ENCODE measurements around the gene ITGB5. TPM values are rescaled to one million over a fixed set of nuclear protein-coding genes. Genes with fewer than 3 reads are reported as not detected.

Gene ITGB5
- total and polyA plus RNA-seq, 2 donors (not counting 3 experiments of a cell fraction or from before 2014, with no cell fraction given) = 144 to 170 TPM

GRCh38 chr3:124837730-124838186, 49.4 kb downstream of the ITGB5 start:
- peak; percentile 83 for DNase-seq (ENCODE audit: low read depth, low spot score)
- peaks cover 39% of the 10 kb centered on the region for H3K4me1 ChIP-seq (ENCODE audit: control insufficient read depth, extremely low read depth, insufficient read depth, low read length)
- H3K27me3 ChIP-seq (ENCODE audit: control insufficient read depth in 2 of 2, insufficient read depth in 2 of 2, low read length in 2 of 2) = no peaks in the 10 kb centered on the region
- no peaks in the 10 kb centered on the region for H3K9me3 ChIP-seq (replicated peaks; ENCODE audit: control insufficient read depth, insufficient read depth, low read length)
- peak overlapping the region; percentile 84 for H3K27ac ChIP-seq (ENCODE audit: insufficient read depth, low read depth, low read length)
- no peaks in the 10 kb centered on the region for H3K79me2 ChIP-seq (ENCODE audit: control insufficient read depth, insufficient read depth, low read length)
- FAIRE-seq = peak; percentile 86
- H3K9me1 ChIP-seq (replicated peaks; ENCODE audit: control insufficient read depth, extremely low read depth, insufficient read depth, low read length) = no peaks in the 10 kb centered on the region
- intact Hi-C loops (cut with micrococcal nuclease) = loop anchor here (1.0 to 5.0 kb wide), 3 partner anchors 23 to 50 kb away; no protein-coding TSS in a partner anchor
- peak overlapping the region; percentile 37 for H3K4me2 ChIP-seq (ENCODE audit: insufficient read depth, low read length)
- H2AFZ ChIP-seq (ENCODE audit: low read depth, low read length) = peak overlapping the region; percentile 26
- peaks cover 0 to 6% of the 10 kb centered on the region in 2 experiments for H3K36me3 ChIP-seq (ENCODE audit: control insufficient read depth in 2 of 2, extremely low read depth in 1 of 2, insufficient read depth in 2 of 2, low read length in 2 of 2)
- POLR2A ChIA-PET = interaction anchor here (0.6 kb wide), 1 partner anchor 39 kb away, joined by 3 read pairs; no protein-coding TSS in a partner anchor
- dilution Hi-C loops (cut with MboI; ENCODE audit: extremely low pct_ligation_motif_present, low sequenced_read_pairs) = no loop called here
- H3K4me3 ChIP-seq (replicated peaks in 1 of 3; ENCODE audit: insufficient read depth in 1 of 3, low read depth in 1 of 3, low read length in 3 of 3) = no peak overlapping the region
- no peak for TF ChIP-seq CTCF (IDR thresholded peaks at IDR 0.05; ENCODE audit: extremely low read depth in 1 of 2, insufficient read depth in 1 of 2, low read depth in 1 of 2, low read length in 2 of 2)
- TF ChIP-seq FOS (IDR thresholded peaks at IDR 0.05; ENCODE audit: borderline replicate concordance, insufficient read depth, low read length) = peak; percentile 31
- TF ChIP-seq JUN (IDR thresholded peaks at IDR 0.05; ENCODE audit: borderline replicate concordance, insufficient read depth, insufficient read length, low read depth) = no peak
- TF ChIP-seq EZH2 (IDR thresholded peaks at IDR 0.05; ENCODE audit: borderline replicate concordance, low read depth, low read length, severe bottlenecking) = no peak
- TF ChIP-seq MYC (IDR thresholded peaks at IDR 0.05; ENCODE audit: low read depth, low read length) = no peak
- peak; percentile 99 for TF ChIP-seq GATA2 (IDR thresholded peaks at IDR 0.05; ENCODE audit: insufficient read depth, insufficient read length, low read depth, low read length)
- no peak for TF ChIP-seq MAX (IDR thresholded peaks at IDR 0.05; ENCODE audit: insufficient read depth, insufficient read length)
- TF ChIP-seq POLR2A (IDR thresholded peaks at IDR 0.05; ENCODE audit: low read depth, low read length) = no peak
- TF ChIP-seq POLR2AphosphoS5 (IDR thresholded peaks at IDR 0.05; ENCODE audit: insufficient read depth, low read depth, low read length) = peak; percentile 57
- no peaks in the 10 kb centered on the region for H4K20me1 ChIP-seq (replicated peaks; ENCODE audit: control insufficient read depth, extremely low read depth, insufficient read depth, low read length)
- no TSS peak for BruUV-seq (replicated peaks)
- H3K9ac ChIP-seq (replicated peaks; ENCODE audit: extremely low read depth, insufficient read depth, low read length) = peak overlapping the region; percentile 5
- CTCF ChIA-PET = interaction anchor here (0.6 to 3.3 kb wide), 5 partner anchors 8 to 77 kb away, joined by 3 to 28 read pairs (median 3); no protein-coding TSS in a partner anchor

Data from endothelial cell of umbilical vein (primary cell).